Gastroesophageal sphincter (tissue), 4 donors: Measurements from ENCODE around the gene PRKCZ. TPM values are rescaled to one million over a fixed set of nuclear protein-coding genes. Genes with fewer than 3 reads are reported as not detected.

Experiments
- ATAC-seq: fragments of 150-250 bp; one replicate; pipeline ENCODE4 v1.9.1; 2016; ENCODE audit warnings: mild to moderate bottlenecking, moderate library complexity
- H3K27ac ChIP-seq, 4 donors: fragments of 200-600 bp; sonication (generic) in 3 of 4; 1 replicate in 3 of 4; 2 replicates in 1 of 4; pipeline ENCODE4 v1.5.1; 2016 to 2019
- H3K27me3 ChIP-seq: fragments of 200-600 bp; sonication (generic); one replicate; pipeline ENCODE4 v1.5.1; 2019
- H3K36me3 ChIP-seq, 2 donors: fragments of 200-600 bp; sonication (generic); one replicate each; pipeline ENCODE4 v1.5.1; 2019; ENCODE audit warnings: control low read depth in 1 of 2
- H3K4me1 ChIP-seq, 3 donors: fragments of 200-600 bp; sonication (generic); 1 replicate in 2 of 3; 2 replicates in 1 of 3; pipeline ENCODE4 v1.5.1; 2016 to 2019; ENCODE audit warnings: control low read depth in 2 of 3
- H3K4me3 ChIP-seq, 2 donors: fragments of 200-600 bp; sonication (generic); one replicate each; pipeline ENCODE4 v1.5.1; 2019; ENCODE audit warnings: mild to moderate bottlenecking in 1 of 2, moderate library complexity in 1 of 2
- H3K9me3 ChIP-seq, 3 donors: fragments of 200-600 bp; sonication (generic); one replicate each; pipeline ENCODE4 v1.5.1; 2017 to 2019; ENCODE audit warnings: control low read depth in 2 of 3
- EP300 ChIP-seq: sonication (generic); formaldehyde crosslinking; IDR thresholded peaks from one replicate; pipeline ENCODE4 v1.6.1; 2017; ENCODE audit warnings: antibody characterized with exemption, mild to moderate bottlenecking
- POLR2A ChIP-seq, 2 donors: fragments of 450-650 bp; IDR thresholded peaks; one replicate each; pipeline ENCODE4 v1.6.1; 2017; ENCODE audit warnings: antibody characterized with exemption in 2 of 2, mild to moderate bottlenecking in 2 of 2, moderate library complexity in 1 of 2
- POLR2AphosphoS5 ChIP-seq: sonication (generic); formaldehyde crosslinking; IDR thresholded peaks from one replicate; pipeline ENCODE4 v1.6.1; 2017; ENCODE audit warnings: antibody characterized with exemption
- WGBS, 2 donors: methylation state at CpG; one replicate each; pipeline ENCODE4 v1.1.5; 2018; ENCODE audit warnings: low coverage in 1 of 2; 5-methylcytosine and 5-hydroxymethylcytosine counted together
- total RNA-seq, 4 donors: library from RNA; depleted of rRNA; stranded (reverse); fragments of >200 nt; gene quantifications; one replicate each; pipeline ENCODE4 v1.1.0, GENCODE V29; 2016
- TF ChIP-seq, protein P1 (sequence below), 4 experiments: fragments of 200-600 bp in 2 of 4; fragments of 450-650 bp in 2 of 4; sonication (generic) in 1 of 4; IDR thresholded peaks; one replicate each; pipeline ENCODE4 v1.5.1; 2017 to 2019; ENCODE audit warnings: antibody characterized with exemption in 4 of 4, mild to moderate bottlenecking in 2 of 4, moderate library complexity in 2 of 4

PRKCZ gene
- total RNA-seq: 1 to 10 TPM; 2.4 to 3.8 (median 2.9) TPM

DNA sequence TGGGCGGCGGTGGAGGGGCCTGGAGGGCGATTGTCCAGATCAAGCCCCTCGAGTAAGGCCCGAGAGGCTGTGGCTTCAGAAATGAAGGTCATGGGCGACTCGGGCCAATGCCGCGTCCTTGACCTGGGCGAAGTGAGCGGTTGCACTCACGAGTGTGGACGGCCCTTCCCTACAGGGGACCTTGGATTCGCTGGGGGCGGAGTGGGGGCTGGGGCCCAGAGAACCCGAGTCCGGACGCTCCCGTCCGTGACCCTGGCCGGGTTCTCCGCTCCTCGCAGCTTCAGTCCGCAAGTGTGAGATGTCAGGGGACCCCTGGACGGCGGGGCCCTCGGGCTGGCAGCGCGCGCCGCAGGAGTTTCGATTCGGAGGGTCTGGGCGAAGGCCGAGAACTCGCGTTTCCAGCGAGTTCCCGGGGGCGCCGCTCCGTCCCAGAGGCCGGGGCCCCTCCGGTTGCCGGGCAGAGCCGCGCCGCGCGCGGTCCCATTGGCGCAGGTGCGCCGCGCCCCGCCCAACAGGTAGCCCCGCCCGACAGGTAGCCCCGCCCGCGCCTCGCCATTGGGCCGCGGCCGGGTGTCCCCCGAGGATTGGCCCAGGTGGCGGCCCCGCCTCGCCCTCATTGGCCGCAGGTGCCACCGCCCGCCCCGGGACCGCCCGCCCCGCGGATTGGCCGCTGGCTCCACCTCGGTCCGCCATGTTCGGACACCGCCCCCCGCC, at the start of gene PRKCZ:
TSS of gene PRKCZ (plus strand) at position 694 of the 714 bp plus-strand sequence. CDS start 220 bp downstream, outside the sequence.
- no peak for TF ChIP-seq EP300
- TF ChIP-seq POLR2AphosphoS5: no peak
- TF ChIP-seq, protein P1, sequence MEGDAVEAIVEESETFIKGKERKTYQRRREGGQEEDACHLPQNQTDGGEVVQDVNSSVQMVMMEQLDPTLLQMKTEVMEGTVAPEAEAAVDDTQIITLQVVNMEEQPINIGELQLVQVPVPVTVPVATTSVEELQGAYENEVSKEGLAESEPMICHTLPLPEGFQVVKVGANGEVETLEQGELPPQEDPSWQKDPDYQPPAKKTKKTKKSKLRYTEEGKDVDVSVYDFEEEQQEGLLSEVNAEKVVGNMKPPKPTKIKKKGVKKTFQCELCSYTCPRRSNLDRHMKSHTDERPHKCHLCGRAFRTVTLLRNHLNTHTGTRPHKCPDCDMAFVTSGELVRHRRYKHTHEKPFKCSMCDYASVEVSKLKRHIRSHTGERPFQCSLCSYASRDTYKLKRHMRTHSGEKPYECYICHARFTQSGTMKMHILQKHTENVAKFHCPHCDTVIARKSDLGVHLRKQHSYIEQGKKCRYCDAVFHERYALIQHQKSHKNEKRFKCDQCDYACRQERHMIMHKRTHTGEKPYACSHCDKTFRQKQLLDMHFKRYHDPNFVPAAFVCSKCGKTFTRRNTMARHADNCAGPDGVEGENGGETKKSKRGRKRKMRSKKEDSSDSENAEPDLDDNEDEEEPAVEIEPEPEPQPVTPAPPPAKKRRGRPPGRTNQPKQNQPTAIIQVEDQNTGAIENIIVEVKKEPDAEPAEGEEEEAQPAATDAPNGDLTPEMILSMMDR (IDR thresholded peaks at IDR 0.05): no peak
- Histone ChIP-seq H3K27ac (peak within 1 kb of the TSS in 2 of 4 donors; percentile 17 to 24), H3K27me3 (peaks cover 86% of the 10 kb centered on the region), H3K36me3 (no peaks in the 10 kb centered on the region), H3K4me1 (peaks cover 0 to 36% (median 14%) of the 10 kb centered on the region in 3 donors), H3K9me3 (no peaks in the 10 kb centered on the region), H3K4me3 (peak within 1 kb of the TSS; percentile 15 to 51)
- WGBS, 2 donors: 0 to 20% methylated on average over 1 to 3 of the region's 83 CpGs
- peak; percentile 73 for ATAC-seq

DNA sequence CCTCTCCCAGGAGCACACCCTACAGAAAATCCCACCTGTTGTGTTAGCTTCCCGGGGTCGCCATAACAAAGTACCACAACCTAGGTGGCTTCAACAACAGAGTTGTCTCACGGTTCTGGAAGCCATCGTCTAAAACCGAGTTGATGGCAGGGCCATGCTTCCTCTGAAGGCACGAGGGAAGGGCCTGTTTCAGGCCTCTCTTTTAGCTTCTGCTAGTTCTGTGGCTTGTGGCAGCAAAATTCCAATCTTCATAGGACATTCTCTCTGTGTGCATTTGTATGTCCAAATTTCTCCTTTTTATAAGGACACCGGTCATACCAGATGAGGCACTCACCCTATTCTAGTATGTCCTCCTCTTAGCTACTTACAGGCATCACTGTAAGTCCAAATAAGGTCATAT, 49.8 kb upstream of the PRKCZ start:
- H3K27me3 ChIP-seq: peaks cover 96% of the 10 kb centered on the region
- peaks cover 0 to 7% (median 0%) of the 10 kb centered on the region in 3 donors for H3K4me1 ChIP-seq
- H3K4me3 ChIP-seq: no peak overlapping the region
- TF ChIP-seq POLR2A (IDR thresholded peaks at IDR 0.05): no peak
- WGBS, 2 donors: 77 to 90% methylated on average over 6 to 7 of the region's 7 CpGs
- no peaks in the 10 kb centered on the region for H3K9me3 ChIP-seq
- H3K27ac ChIP-seq: no peak overlapping the region
- H3K36me3 ChIP-seq: no peaks in the 10 kb centered on the region
- ATAC-seq: no peak

DNA sequence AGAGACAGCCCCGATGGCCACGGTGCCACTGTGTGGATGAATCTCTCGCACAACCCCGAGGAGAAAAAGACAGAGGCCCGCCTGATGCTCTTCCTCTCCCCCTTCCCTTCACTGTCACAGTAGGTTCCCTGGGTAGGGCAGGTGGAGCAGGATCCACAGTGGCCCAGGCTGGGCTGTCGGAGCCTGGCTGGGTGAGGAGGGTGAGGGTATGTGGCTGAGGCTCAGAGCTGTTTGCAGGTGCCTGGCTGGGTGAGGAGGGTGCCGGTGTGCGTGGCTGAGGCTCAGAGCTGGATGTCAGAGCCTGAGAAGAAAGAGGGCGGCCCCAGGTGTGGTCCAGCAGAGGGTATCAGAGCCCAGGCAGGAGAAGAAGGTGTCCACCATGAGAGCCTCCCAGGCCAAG, 49.4 kb upstream of the PRKCZ start:
- 91 to 96% methylated on average over 4 of the region's 9 CpGs for WGBS, 2 donors
- H3K4me3 ChIP-seq: no peak overlapping the region
- H3K4me1 ChIP-seq: peaks cover 0 to 7% (median 0%) of the 10 kb centered on the region in 3 donors
- H3K27ac ChIP-seq: no peak overlapping the region
- ATAC-seq: no peak
- H3K36me3 ChIP-seq: no peaks in the 10 kb centered on the region
- H3K27me3 ChIP-seq: peaks cover 96% of the 10 kb centered on the region
- no peaks in the 10 kb centered on the region for H3K9me3 ChIP-seq
- no peak for TF ChIP-seq EP300
- TF ChIP-seq, protein P1 (IDR thresholded peaks at IDR 0.05): no peak
- no peak for TF ChIP-seq POLR2AphosphoS5

DNA sequence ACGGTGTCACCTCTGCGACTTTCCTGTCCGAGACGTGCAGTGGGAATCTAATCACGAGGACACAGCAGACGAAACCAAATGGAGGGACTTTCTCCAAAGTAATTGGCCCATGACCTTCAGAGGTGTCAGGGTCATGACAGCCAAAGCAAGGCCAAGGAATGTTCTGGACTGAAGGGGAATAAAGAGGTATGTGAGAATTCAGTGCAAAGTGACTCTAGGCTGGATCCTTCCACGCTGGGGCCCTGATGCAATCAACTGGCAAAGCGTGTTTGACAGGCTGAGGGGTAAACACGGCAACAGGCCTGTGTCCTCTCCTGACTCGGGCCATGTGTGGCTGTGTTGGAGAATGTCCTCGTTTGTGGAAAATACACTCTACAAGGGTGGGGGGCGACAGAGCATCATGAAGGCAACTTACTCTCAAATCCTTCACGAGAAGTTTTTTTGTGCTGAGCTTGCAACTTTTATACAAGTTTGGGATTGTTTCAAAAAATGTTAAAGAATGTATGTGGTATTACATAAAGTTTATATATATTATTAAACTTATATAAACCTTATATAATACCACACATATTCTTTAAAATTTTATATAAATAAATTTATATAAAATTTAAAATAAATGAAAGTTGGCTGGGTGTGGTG, 48.3 kb upstream of the PRKCZ start:
- peaks cover 97% of the 10 kb centered on the region for H3K27me3 ChIP-seq
- WGBS, 2 donors: 67 to 77% methylated on average over 6 to 13 of the region's 13 CpGs
- H3K4me1 ChIP-seq: peaks cover 0 to 7% (median 0%) of the 10 kb centered on the region in 3 donors
- no peak overlapping the region for H3K4me3 ChIP-seq
- TF ChIP-seq POLR2AphosphoS5: no peak
- no peak for TF ChIP-seq EP300
- TF ChIP-seq, protein P1 (IDR thresholded peaks at IDR 0.05): no peak
- no peak for TF ChIP-seq POLR2A (IDR thresholded peaks at IDR 0.05)
- no peaks in the 10 kb centered on the region for H3K9me3 ChIP-seq
- no peak overlapping the region for H3K27ac ChIP-seq
- no peak for ATAC-seq
- H3K36me3 ChIP-seq: no peaks in the 10 kb centered on the region

DNA sequence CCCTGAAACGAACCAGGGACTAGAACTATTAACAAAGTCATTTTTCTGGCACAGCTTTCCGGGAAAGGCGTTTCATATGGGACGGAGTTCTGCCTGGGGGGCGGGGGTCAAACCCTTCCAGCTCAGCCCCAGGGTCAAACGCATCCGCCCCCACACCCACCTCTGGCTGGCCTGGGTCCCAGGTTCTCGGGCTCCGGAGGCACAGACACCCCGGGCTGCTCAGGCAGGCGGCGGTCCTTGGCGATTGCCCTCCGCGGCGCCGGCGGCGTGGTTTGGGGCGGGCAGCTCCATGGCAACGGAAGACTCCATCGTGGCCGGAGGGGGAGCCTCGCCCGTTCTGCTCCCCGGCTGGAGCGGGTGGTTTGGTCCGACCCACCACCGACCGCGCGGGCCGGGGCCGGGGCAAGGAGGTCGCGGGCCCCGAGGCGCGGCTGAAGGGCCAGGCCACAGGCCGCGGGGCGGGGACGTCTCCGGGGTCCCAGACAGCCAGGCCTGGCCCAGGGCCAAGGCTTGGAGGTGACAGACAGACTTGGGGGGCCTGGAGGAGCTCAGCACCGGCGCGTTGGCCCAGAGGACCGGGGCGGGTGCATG, 46.6 kb upstream of the PRKCZ start, which contains the start of gene CFAP74:
TSS of gene CFAP74 (minus strand) at position 246 of the 591 bp plus-strand sequence. CDS start 12,830 bp downstream, outside the sequence.
- Histone ChIP-seq H3K27me3 (peaks cover 97% of the 10 kb centered on the region), H3K4me3 (no peak within 1 kb of the TSS), H3K4me1 (peaks cover 0 to 7% (median 0%) of the 10 kb centered on the region in 3 donors), H3K9me3 (no peaks in the 10 kb centered on the region), H3K27ac (no peak within 1 kb of the TSS), H3K36me3 (no peaks in the 10 kb centered on the region)
- WGBS, 2 donors: 2% methylated on average over 5 to 6 of the region's 49 CpGs
- TF ChIP-seq, protein P1 (IDR thresholded peaks at IDR 0.05): no peak
- TF ChIP-seq EP300 (no peak), POLR2AphosphoS5 (no peak), POLR2A (IDR thresholded peaks at IDR 0.05) (no peak)
- no peak for ATAC-seq
